ENCODE results near the gene PSMC4.

GRCh38 chr19:39924389-39924788 is 46.6 kb upstream of the PSMC4 start:
- TF ChIP-seq, protein P1, sequence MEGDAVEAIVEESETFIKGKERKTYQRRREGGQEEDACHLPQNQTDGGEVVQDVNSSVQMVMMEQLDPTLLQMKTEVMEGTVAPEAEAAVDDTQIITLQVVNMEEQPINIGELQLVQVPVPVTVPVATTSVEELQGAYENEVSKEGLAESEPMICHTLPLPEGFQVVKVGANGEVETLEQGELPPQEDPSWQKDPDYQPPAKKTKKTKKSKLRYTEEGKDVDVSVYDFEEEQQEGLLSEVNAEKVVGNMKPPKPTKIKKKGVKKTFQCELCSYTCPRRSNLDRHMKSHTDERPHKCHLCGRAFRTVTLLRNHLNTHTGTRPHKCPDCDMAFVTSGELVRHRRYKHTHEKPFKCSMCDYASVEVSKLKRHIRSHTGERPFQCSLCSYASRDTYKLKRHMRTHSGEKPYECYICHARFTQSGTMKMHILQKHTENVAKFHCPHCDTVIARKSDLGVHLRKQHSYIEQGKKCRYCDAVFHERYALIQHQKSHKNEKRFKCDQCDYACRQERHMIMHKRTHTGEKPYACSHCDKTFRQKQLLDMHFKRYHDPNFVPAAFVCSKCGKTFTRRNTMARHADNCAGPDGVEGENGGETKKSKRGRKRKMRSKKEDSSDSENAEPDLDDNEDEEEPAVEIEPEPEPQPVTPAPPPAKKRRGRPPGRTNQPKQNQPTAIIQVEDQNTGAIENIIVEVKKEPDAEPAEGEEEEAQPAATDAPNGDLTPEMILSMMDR (IDR thresholded peaks at IDR 0.05): no peak
- no peak for TF ChIP-seq RAD21 (IDR thresholded peaks at IDR 0.05; ENCODE audit: low read length)
- TF ChIP-seq SIN3A (IDR thresholded peaks at IDR 0.05; ENCODE audit: borderline replicate concordance, low read depth, low read length): no peak
- TF ChIP-seq USF1 (IDR thresholded peaks at IDR 0.05; ENCODE audit: borderline replicate concordance, low read depth): no peak
- TF ChIP-seq MAX (IDR thresholded peaks at IDR 0.05; ENCODE audit: low read depth): no peak
- no peak for TF ChIP-seq YY1 (IDR thresholded peaks at IDR 0.05; ENCODE audit: low read depth)
- TF ChIP-seq MXI1 (IDR thresholded peaks at IDR 0.05; ENCODE audit: low read depth, low read length): no peak
- no peak for TF ChIP-seq ELF1 (IDR thresholded peaks at IDR 0.05)
- TF ChIP-seq, protein P2, sequence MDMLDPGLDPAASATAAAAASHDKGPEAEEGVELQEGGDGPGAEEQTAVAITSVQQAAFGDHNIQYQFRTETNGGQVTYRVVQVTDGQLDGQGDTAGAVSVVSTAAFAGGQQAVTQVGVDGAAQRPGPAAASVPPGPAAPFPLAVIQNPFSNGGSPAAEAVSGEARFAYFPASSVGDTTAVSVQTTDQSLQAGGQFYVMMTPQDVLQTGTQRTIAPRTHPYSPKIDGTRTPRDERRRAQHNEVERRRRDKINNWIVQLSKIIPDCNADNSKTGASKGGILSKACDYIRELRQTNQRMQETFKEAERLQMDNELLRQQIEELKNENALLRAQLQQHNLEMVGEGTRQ (IDR thresholded peaks at IDR 0.05; ENCODE audit: borderline replicate concordance, low read depth, low read length): no peak
- TF ChIP-seq EP300 (IDR thresholded peaks at IDR 0.05; ENCODE audit: borderline replicate concordance in 1 of 2, low read depth in 1 of 2, low read length in 1 of 2): no peak
- no peak for TF ChIP-seq TAF1 (IDR thresholded peaks at IDR 0.05; ENCODE audit: borderline replicate concordance, low read depth, low read length)
- TF ChIP-seq POLR2AphosphoS5 (IDR thresholded peaks at IDR 0.05; ENCODE audit: low read depth, low read length): no peak
